Left cardiac atrium (tissue), 4 donors: ENCODE results near the gene PRSS38. TPM values are rescaled to one million over a fixed set of nuclear protein-coding genes. Genes with fewer than 3 reads are reported as not detected.
"Not testable (repeated sequence)": the region's sequence is repeated elsewhere in the genome, so short reads cannot be mapped to it uniquely, and the experiment has no call there.

Source experiments
- ATAC-seq, 2 donors: fragments of 200-7000 bp; cut with Tn5 transposase; one replicate each; pipeline ENCODE4 v1.9.1; 2020; ENCODE audit warnings: mild to moderate bottlenecking in 2 of 2, moderate library complexity in 2 of 2
- DNase-seq: peaks from one replicate; pipeline ENCODE4 v3.0.0-alpha.2; 2020
- intact Hi-C, 2 donors: fragments of 100-400 bp; cut with DNase I; formaldehyde crosslinking; loops; one replicate each; pipeline versions ENCODE4 v1.14.1 to v1.15.1; 2022 to 2023
- total RNA-seq, 2 donors: library from RNA; stranded (reverse); fragmentation: NEBNext Ultra II Directional; extraction: Animal tissue kit (Norgen Biotek cat#: 25700); gene quantifications; one replicate each; pipeline ENCODE4 v1.2.1, GENCODE V29; 2021
- donor health status: DM: no; HTN: yes; CAD: no.
- donor health status: DM: no; HTN: yes; CAD: no; lungs with severe emphysema.
- donor health status: DM: yes; HTN: yes; CAD: no.
- donor health status: Dilated cardiomyopathy.

Gene PRSS38
- total RNA-seq, 2 donors from 2014 or later: not detected

DNA sequence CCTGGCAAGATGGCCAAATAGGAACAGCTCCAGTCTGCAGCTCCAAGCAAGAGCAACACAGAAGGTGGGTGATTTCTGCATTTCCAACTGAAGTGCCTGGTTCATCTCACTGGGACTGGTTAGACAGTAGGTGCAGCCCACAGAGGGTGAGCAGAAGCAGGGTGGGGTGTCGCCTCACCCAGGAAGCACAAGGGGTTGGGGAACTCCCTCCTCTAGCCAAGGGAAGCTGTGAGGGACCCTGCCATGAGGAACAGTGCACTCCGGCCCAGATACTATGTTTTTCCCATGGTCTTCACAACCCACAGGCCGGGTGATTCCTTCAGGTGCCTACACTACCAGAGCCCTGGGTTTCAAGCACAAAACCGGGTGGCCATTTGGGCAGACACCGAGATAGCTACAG lies 56.4 kb downstream of the PRSS38 start:
- intact Hi-C loops, ATAC-seq, DNase-seq: not testable (repeated sequence)

DNA sequence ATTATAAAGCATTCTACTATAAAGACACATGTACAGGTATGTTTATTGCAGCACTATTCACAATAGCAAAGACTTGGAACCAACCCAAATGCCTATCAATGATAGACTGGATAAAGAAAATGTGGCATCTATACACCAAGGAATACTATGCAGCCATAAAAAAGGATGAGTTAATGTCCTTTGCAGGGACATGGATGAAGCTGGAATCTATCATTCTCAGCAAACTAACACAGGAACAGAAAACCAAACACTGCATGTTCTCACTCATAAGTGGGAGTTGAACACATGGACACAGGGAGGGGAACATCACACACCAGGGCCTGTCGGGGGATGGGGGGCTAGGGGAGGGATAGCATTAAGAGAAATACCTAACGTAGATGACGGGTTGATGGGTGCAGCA lies 62.3 kb downstream of the PRSS38 start:
- intact Hi-C loops, ATAC-seq, DNase-seq: not testable (repeated sequence)

DNA sequence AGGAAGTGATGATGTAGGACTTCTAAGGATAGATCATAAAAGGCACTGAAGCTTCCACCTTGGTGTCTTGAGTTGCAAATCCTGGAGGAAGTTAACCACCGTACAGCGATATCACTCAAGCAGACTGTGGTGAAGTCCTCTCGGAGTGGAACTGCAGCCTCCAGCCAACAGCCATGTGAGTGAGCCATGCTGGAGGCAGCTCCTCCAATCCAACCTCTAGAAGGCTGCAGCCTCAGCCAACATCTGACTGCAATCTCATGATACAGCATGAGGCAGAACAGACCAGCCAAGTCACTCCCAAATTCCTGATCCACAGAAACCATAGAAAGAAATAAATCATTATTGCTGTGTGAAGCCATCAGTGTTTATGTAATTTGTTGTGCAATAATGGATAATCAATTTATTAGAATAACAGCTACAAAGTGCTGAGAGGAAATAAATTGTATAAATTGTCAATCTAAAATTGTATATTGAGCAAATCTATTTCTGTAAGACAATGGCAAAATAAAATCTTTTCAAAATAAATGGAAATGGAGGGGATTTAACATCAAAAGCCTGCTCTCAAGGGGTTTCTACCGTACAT lies 65.0 kb downstream of the PRSS38 start:
- no peak for ATAC-seq
- no peak for DNase-seq

DNA sequence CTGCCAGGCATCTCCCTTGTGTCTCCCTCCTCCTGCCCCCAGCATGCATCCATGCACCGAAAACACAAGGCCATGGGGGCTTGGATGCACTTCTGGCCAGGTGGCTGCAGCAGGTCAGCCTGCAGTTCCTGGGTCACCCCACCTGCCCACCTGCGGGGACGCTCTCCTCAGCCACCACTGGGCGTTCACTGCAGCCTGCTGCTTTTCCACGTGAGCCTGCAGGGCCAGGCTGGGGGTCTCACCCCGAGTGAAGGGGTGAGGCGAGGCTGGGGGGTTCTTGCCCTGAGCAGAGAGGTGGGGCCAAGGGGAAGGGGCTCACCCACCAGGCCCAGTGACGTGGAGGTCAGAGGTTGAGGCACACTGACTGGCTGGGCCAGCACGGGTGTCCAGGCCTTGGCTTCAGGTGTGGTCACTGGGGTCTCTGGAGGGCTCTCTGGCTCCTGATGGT lies 67.6 kb downstream of the PRSS38 start:
- no peak for DNase-seq
- intact Hi-C loops: no loop called here

More for the DNA sequence above, 65.0 kb downstream of the PRSS38 start:
- intact Hi-C loops: no loop called here

DNA sequence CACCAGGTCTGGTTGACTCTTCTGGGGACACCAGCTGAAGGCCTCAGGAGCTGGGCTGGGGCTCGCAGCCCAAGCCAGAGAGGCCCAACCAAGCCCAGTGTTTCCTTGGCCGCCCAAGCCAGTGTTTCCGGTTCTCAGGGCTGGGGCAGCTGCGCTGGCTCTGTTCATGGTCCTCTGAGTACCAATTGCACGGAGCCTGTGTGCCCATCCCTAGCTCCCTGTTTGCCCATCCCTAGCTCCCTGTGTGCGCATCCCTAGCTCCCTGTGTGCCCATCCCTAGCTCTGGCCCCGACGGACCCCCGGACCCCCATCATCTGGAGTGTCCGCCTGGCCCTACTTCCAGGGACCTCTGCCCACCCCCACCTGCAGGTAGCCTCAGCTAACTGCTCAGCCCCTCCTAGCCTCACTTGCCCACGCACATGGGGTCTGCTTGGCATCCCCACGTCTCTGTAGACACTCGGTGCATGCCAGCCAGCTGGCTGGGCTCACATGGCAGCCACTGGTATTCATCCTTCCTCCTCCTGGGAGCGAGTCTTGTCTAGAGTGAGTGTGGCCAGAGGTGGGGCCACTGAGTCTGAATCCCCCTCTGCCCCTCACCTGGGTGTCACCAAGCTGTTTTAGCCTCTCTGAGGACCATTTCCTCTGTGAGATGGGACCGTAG lies 68.3 kb downstream of the PRSS38 start:
- intact Hi-C loops: no loop called here
- ATAC-seq: no peak
- DNase-seq: no peak

More for the DNA sequence above, 67.6 kb downstream of the PRSS38 start:
- ATAC-seq: no peak

DNA sequence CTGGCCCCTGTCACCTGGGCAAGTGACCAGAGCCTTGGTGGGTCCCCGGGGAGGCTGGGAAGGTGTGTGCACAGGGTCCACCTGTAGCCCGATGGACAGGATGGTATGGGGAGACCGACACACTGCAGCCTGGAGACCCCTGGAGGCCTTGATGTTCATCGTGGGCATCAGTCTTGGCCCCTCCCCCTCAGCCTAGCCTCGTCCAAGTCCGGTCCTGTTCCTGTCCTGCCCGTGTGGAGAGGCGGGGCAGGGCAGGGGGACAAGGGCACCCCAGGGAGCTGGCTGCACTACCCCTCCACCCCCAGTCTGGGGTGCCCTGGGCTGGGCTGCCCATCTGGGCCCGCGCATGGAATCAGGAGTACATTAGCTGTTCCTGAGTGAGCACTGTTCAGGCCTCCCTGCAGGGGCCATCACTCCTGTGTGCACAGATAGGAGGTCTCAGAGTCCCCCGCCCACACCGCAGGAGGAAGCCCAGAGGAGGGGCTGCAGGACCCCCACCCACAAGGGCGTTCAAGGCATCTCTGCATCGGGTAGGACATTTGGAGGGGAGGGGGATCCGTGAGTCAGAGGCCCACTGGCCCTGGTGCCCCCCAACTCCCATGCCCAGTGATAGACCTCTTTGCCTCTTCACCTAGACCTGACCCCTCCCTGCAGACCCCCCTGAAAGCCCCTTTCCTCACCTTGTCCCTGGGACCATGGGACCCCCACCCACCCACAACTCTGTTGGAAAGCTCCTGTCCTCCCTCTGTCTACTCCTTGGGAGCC lies 69.1 kb downstream of the PRSS38 start:
- no peak for DNase-seq
- ATAC-seq: no peak
- intact Hi-C loops: no loop called here

DNA sequence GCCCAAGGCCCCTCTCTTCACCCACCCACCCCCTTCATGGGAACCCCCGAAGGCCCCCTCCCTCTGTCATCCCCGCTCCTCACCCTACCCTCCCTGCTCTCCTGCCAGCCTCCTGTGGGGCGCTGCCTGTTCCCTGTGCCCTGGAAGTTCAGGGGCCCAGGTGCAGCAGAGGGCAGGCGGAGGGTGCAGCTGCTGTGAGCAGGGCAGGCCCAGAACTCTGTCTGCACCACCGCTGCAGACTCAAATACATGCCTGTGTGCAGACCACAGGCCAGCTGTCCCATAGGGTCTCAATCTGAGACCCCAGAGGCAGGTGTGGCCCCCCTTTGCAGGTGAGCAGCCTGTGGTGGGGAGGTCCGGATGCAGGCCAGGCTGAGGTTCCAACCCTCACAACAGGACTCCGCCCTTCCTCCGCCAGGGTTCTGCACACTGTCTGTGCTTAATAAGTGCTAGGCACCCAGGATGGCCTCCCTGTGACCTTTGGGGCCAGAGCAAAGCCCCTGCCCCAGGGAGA lies 69.7 kb downstream of the PRSS38 start:
- ATAC-seq: no peak
- intact Hi-C loops: no loop called here
- no peak for DNase-seq

DNA sequence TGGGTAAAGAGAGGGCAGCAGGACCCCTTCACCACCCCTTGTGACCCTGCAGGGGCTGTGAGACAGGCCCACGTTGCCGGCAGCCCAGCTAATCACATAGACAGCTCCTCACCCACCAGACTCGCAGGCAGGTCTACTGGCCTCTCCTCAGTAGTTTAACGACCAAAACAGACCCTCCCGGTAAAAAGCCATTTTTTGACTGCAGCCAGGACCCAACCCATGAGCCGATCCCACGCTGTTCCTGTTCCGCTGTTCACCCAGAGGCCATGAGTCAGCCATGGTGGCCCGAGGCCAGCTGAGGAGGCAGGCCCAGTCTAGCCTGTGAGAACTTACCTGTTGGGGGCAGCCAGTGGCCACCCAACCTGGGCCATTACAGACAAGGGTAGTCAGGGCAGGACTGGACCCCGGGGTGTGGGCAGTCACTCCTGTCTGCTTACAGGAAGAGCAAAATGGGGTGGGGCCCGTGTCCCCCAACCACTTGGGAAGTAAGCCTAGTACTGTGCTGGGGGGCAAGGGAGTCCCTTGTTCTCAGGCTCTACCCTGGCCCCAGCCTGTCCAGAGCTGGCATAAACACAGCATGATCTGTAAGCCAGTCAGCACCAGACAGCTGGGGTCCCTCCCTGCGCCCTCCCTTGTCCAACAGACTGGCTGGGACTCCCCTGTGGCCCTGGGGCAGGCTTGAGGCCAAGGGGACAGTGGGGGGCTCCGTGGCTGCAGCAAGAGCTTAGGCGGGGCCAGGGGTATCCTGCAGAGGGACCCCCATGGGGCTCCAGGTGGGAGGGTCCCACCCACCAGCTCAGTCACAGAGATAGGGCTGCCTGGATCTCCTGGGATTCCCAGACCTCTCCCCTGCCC lies 70.4 kb downstream of the PRSS38 start:
- intact Hi-C loops: no loop called here
- ATAC-seq (peak in 1 of 2 donors; percentile 61), DNase-seq (peak; percentile 85)

DNA sequence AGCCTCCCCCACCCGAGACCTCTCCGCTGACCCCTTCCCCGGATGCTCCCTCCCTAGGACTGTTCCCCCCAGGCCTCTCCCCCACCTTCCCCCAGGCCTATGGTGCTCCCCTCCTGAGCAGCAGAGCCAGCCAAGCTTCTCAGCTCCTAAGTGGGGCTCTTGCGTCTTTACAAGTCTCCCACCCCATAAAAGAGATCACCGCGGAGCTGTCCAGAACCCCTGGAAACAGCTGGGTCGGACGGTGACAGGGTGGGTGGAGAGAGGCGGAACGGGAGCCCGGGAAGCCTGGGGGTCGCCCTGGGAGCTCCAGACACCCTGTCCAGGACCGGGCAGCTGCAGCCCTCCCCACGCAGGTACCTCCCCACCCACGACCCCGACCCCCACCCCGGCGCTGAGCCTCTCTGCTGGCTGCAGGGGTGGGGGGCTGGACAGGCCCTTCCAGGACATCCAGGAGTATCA lies 71.1 kb downstream of the PRSS38 start:
- no peak for DNase-seq
- intact Hi-C loops: no loop called here

DNA sequence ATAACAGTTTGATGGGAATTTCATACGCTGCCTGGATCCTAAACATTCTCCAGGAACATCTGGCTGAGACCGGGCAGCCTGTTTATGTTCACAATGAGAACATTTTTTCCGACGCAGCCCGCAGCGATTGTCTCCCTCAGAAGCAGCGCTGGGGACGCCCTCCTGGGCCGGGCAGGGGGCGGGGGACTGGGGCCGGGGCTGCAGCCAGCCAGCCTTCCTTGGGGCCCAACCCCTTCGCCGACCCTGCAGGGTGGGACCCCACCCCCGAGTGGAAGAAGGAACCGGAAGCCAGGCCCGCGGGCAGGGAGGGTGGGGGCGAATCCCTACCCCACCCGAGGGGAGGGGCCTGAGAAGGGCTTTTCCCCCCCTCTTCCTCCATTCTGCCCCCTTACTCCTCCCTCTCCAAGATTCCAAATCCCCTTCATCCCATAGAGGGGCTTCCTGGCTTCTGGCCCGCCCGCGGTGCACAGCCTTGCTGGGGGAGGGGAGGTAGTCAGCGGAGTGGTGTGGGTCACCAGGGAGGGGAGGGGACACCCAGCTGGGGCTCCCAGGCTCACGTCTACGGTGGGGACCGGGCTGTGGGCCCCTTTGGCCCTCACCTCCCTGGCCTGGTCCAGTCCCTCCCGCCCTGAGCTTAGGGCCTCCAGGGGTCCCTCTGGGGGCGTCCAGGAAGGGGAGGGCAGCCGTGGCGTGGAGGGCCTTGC lies 71.7 kb downstream of the PRSS38 start:
- DNase-seq (peak; percentile 83), ATAC-seq (peak; percentile 80 to 81)
- intact Hi-C loops: no loop called here

More for the DNA sequence above, 71.1 kb downstream of the PRSS38 start:
- ATAC-seq: peak in 1 of 2 donors; percentile 4

DNA sequence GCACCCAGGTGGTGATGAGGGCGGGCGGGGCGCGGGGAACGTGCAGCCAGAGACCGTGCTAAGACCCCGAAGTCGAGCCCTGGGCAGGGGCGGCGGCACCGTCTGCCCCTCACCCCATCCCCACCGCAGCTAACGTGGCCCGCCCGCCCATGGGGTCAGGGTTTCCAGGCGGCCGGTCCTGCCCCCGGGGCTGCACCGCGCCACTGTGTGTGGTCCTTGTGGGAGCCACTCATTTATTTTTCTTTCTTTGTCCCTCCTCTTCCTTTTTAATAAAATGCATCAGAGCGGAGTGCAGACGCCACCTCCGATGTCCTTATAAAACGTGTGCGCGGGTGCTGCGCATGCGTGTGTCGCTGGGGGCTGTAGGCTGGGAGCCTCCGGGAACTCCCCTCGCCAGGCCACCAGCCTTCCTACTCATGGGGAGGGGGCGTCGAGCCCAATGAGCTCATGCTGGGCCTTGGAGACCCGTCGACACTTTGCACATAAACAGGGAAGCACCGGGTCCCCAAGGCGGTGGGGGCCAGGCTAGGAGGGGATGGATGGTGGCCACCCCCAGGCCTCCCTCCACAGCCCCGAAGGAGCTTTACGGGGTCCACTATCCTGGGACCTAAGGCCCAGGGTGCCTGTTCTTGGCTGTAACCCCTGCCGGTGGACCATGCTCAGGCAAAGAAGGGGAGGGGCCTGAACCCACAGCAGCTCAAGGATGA lies 72.4 kb downstream of the PRSS38 start:
- intact Hi-C loops: no loop called here
- DNase-seq (peak; percentile 77), ATAC-seq (peak; percentile 85)

DNA sequence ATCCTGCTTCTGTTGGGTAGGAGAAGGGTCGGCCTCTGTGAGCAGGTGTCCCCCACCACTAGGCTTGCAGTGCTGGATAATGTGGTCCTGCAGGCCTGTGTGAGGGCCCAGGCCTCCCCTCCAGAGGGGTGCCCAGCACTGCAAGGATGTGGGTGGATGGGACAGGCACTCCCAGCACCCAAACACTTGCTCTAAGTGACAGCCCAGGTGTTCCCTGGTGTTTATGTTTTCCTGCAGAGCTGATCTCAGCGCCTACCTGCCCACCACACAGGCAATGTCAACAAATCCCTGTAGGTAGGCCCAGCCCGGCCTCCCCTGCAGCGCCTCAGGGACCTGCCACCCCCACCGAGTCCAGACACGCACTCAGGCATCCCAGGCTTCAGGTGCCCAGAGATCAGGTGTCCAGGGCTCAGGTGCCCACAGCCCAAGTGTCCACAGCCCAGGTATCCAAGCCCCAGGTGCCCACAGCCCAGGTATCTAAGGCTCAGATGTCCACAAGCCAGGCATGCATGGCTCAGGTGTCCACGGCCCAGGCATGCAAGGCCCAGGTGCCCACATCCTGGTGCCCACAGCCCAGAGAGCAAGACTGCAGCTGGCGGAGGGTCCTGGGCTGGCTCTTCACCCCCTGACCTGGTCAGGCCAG lies 73.0 kb downstream of the PRSS38 start:
- no peak for DNase-seq
- no peak for ATAC-seq
- intact Hi-C loops: no loop called here

DNA sequence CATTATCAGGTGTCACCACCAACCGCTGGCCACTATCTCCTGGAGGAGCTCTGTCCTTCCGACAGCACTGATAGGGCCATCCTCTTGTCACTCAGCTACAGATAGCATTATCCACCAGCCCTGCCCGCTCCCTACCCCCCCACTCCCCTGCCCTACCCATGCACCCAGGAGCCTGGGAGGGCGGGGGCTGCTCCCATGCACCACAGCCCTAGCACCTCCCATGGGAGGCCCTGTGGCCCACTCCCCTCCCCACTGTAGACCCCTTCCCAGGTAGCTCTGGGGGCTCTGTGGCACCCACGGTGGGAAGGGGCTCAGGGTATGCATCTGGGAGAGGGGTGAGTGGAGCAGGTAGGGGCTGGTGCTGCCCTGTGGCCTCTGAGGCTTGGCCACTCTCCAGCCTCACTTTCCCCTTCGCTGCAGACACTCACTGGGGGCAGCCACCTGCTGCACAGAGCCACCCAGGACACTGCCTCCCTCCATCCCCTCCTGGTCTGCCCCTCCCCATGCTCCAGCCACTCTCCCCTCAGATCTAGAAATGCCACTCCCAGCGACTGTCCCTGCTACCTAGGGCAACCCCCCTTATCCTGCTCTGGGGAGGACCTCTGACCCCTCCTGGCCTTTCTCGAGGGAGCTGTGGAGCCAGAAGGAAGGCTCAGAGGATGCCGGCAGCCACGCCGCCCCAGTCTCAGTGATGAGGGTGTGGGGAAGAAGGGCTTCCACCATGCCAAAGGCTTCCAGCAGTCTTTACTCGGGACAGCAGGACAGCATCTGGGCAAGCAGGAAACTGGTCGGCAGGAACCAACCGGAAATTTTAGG lies 73.8 kb downstream of the PRSS38 start:
- DNase-seq (no peak), ATAC-seq (no peak)
- intact Hi-C loops: no loop called here

DNA sequence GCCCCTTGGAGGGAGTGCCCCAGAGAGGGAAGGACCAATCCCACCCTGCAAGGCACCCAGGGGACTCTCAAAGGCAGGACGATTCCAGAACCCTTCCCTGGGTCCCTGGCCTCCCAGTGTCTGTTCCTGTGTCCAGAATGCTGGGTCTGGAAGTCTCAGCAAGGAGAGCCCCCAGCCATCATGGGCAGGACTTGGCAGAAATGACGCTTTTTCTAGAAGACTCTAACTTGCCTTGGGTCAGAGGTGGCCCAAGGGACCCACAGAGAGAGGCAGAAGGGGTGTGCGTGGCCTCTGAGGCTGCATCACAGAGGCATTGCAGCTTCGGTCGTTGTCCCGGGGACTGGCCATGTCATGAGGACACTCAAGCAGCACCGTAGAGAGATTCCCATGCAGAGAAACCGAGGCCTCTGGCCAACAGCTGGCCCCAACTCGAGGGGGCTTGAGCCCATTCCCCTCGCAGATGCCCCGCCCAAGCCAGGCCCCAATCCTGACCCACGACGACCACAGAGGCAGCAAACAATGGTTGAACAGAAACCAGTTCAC lies 74.5 kb downstream of the PRSS38 start:
- intact Hi-C loops: no loop called here
- no peak for DNase-seq
- no peak for ATAC-seq

DNA sequence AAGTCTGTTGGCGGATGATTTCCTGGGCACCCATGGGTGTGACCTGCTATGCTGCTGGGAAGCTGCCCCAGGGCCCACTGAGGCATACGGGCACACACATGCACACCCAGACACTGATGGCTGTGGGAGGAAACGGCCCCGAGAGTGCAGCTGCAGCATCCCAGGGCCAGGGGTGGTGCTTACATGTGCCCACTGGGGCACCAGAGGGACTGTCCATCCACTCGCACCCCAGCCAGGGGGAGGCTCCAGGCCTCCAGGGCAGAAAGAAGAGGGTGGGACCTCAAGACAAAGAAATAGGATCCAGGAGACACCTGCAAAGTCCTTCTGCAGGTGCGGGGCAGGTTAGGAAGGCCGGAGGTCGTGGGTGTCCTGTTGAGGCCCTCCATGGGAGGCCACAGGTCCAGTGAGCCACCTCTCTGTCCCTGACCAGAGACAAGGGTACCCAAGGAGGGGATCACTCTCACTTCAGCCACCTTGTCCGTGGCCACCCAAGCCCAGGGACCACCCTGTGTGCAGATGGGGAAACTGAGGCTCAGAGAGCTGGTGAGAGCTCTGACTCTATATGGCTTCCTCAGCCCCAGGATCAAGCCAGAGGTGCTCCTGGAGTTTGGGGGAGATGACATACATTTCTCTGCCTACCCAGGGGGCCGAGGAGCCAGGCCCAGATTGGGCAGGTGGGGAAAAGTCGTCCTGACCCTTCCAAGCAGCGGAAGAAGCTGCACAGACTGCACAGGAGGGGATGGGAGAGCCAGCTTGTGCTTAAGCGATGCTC lies 75.2 kb downstream of the PRSS38 start:
- intact Hi-C loops: no loop called here
- DNase-seq: no peak

More for the DNA sequence above, 75.2 kb downstream of the PRSS38 start:
- ATAC-seq: no peak
